Heart right ventricle (tissue), 16 donors: Measurements from ENCODE around the gene PKIB. TPM values are rescaled to one million over a fixed set of nuclear protein-coding genes. Genes with fewer than 3 reads are reported as not detected.

ENCODE experiments used
- ATAC-seq, 8 donors: fragments of 200-7000 bp; cut with Tn5 transposase; one replicate each; pipeline ENCODE4 v1.9.1; 2020; ENCODE audit warnings: mild to moderate bottlenecking in 8 of 8, moderate library complexity in 8 of 8, moderate number of reproducible peaks in 1 of 8
- DNase-seq, 2 donors: peaks; one replicate each; pipeline ENCODE4 v3.0.0-alpha.2; 2020
- H3K27ac ChIP-seq, 10 donors: fragments of 200-600 bp; sonication (generic) in 2 of 10; one replicate each; pipeline versions ENCODE4 v1.5.0 to v1.8.0; 2020 to 2022; ENCODE audit warnings: mild to moderate bottlenecking in 3 of 10
- H3K27me3 ChIP-seq, 7 donors: fragments of 200-600 bp; one replicate each; pipeline ENCODE4 v1.8.0; 2021 to 2022; ENCODE audit warnings: mild to moderate bottlenecking in 2 of 7
- H3K36me3 ChIP-seq, 9 donors: fragments of 200-600 bp; sonication (generic) in 1 of 9; one replicate each; pipeline versions ENCODE4 v1.5.0 to v1.8.0; 2020 to 2022; ENCODE audit warnings: mild to moderate bottlenecking in 2 of 9
- H3K4me1 ChIP-seq, 9 donors: fragments of 200-600 bp; sonication (generic) in 1 of 9; one replicate each; pipeline versions ENCODE4 v1.5.0 to v1.8.0; 2020 to 2022; ENCODE audit warnings: mild to moderate bottlenecking in 4 of 9
- H3K4me3 ChIP-seq, 10 donors: fragments of 200-600 bp; sonication (generic) in 2 of 10; one replicate each; pipeline versions ENCODE4 v1.5.0 to v1.8.0; 2020 to 2022; ENCODE audit warnings: mild to moderate bottlenecking in 7 of 10, moderate library complexity in 2 of 10
- H3K9me3 ChIP-seq, 11 donors: fragments of 200-600 bp in 10 of 11; sonication (generic) in 2 of 11; one replicate each; pipeline versions ENCODE4 v1.5.0 to v1.8.0; 2013 to 2022; ENCODE audit warnings: mild to moderate bottlenecking in 2 of 11, control low read depth in 1 of 11, moderate library complexity in 1 of 11
- WGBS, 2 donors: extraction: QIAGEN DNeasy Blood & Tissue Kit; methylation state at CpG; one replicate each; pipeline ENCODE4 v1.1.7; 2013; ENCODE audit warnings: inconsistent platforms in 1 of 2; 5-methylcytosine and 5-hydroxymethylcytosine counted together
- intact Hi-C, 10 donors: fragments of 100-400 bp; cut with DNase I; formaldehyde crosslinking; loops; one replicate each; pipeline versions ENCODE4 v1.11.1 to v1.14.2; 2022
- polyA plus RNA-seq, 2 donors: library from polyadenylated mRNA; stranded (reverse); fragments of 200-250 nt; gene quantifications; one replicate each; pipeline ENCODE4 v1.2.3, GENCODE V29; 2013
- total RNA-seq, 10 donors: library from RNA; stranded (reverse); fragmentation: NEBNext Ultra II Directional in 3 of 10; extraction: Animal tissue kit (Norgen Biotek cat#: 25700) in 3 of 10; gene quantifications; one replicate each; pipeline versions ENCODE4 v1.2.1 to v1.2.4, GENCODE V29; 2021 to 2023
- TF ChIP-seq, protein P1 (sequence below), 9 donors: fragments of 200-600 bp; sonication (generic) in 2 of 9; IDR thresholded peaks; one replicate each; pipeline versions ENCODE4 v1.5.0 to v1.8.0; 2021 to 2022; ENCODE audit warnings: antibody characterized with exemption in 9 of 9, mild to moderate bottlenecking in 5 of 9, moderate library complexity in 1 of 9
- donor health status: Arrhythmogenic right ventricular cardiomyopathy.
- donor health status: ischemic (EF 13 %, LVEDD 7.1; RV severe dilation, severe dysfunction).
- donor health status: healthy with polysubstance abuse.
- donor health status: DM: no; HTN: yes; CAD: no.
- donor health status: DM: no; HTN: no; CAD: no.
- donor health status: ischemic (EF 25% LVEDD 6.9; RV normal size, moderate dysfunction).
- donor health status: ischemic (EF 25% LVEDD 5.7; RV mildly dilated, moderate dysfunction).
- donor health status: healthy.
- donor health status: DM: yes; HTN: yes; CAD: no.
- donor health status: Ischemic cardiomyopathy.
- donor health status: ischemic (EF 35%, LVEDD 5.7; RV mildly dilated, moderate dysfunction).
- donor health status: nonischemic (EF 11% LVEDD 7.7; RV severe dilation, severe dysfunction).
- donor health status: DM: yes; HTN: yes; CAD: no.
- donor health status: PGD.
- donor health status: ischemic (EF 29% LVEDD 5.4; RV normal size, mild dysfunction).
- donor health status: nonischemic (EF 23%, LVEDD 6.1; RV moderate dilation, normal function).

Gene PKIB
- total and polyA plus RNA-seq, 12 donors = 0.26 to 0.96 (median 0.38) TPM; not detected in 4

- WGBS, 2 donors = 31 to 32% methylated on average over 5 of the region's 5 CpGs
- peak overlapping the region in 1 of 10 donors; percentile 37 for H3K27ac ChIP-seq
Measured at GRCh38 chr6:122753688-122754056, 143.5 kb downstream of the PKIB start.

GRCh38 chr6:122754191-122754731 lies 144.1 kb downstream of the PKIB start:
- H3K4me1 ChIP-seq = peaks cover 0 to 28% (median 0%) of the 10 kb centered on the region in 9 donors
- TF ChIP-seq, protein P1, sequence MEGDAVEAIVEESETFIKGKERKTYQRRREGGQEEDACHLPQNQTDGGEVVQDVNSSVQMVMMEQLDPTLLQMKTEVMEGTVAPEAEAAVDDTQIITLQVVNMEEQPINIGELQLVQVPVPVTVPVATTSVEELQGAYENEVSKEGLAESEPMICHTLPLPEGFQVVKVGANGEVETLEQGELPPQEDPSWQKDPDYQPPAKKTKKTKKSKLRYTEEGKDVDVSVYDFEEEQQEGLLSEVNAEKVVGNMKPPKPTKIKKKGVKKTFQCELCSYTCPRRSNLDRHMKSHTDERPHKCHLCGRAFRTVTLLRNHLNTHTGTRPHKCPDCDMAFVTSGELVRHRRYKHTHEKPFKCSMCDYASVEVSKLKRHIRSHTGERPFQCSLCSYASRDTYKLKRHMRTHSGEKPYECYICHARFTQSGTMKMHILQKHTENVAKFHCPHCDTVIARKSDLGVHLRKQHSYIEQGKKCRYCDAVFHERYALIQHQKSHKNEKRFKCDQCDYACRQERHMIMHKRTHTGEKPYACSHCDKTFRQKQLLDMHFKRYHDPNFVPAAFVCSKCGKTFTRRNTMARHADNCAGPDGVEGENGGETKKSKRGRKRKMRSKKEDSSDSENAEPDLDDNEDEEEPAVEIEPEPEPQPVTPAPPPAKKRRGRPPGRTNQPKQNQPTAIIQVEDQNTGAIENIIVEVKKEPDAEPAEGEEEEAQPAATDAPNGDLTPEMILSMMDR (IDR thresholded peaks at IDR 0.05) = no peak
- no peak overlapping the region for H3K27ac ChIP-seq
- 73 to 79% methylated on average over 5 of the region's 5 CpGs for WGBS, 2 donors
- H3K4me3 ChIP-seq = peak overlapping the region in 1 of 10 donors; percentile 4
- H3K36me3 ChIP-seq = no peaks in the 10 kb centered on the region
- intact Hi-C loops = no loop called here
- no peak for ATAC-seq
- no peaks in the 10 kb centered on the region for H3K9me3 ChIP-seq
- no peaks in the 10 kb centered on the region for H3K27me3 ChIP-seq
- no peak for DNase-seq

More at GRCh38 chr6:122753688-122754056, 143.5 kb downstream of the PKIB start:
- TF ChIP-seq, protein P1 (IDR thresholded peaks at IDR 0.05) = no peak
- DNase-seq = no peak
- H3K4me3 ChIP-seq = peak overlapping the region in 3 of 10 donors; percentile 4 to 28 (median 9)
- no peaks in the 10 kb centered on the region for H3K9me3 ChIP-seq
- intact Hi-C loops = no loop called here
- H3K4me1 ChIP-seq = peaks cover 0 to 24% (median 0%) of the 10 kb centered on the region in 9 donors
- ATAC-seq = peak in 3 of 8 donors; percentile 23 to 48 (median 35)
- H3K27me3 ChIP-seq = no peaks in the 10 kb centered on the region
- no peaks in the 10 kb centered on the region for H3K36me3 ChIP-seq

DNA sequence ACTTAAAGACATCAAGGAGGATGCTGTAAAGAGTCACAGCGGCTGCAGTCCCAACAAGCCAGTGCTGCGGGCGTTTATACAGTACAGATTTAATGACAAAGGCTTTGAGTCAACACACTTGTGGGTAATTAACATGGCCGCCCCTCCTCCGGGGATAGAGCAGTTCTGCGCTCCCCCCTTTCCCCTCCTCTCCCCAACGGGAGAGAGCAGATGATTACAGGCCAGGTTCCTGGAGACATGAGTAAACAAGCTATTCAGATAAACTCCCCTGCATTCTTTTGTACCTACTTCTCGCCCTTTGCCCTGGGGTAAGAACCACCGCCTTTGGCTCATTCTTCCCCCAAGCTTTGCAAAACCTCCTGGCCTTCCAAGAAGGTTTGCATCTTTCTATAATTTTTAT lies 145.7 kb downstream of the PKIB start:
- H3K4me1 ChIP-seq = peaks cover 0 to 31% (median 0%) of the 10 kb centered on the region in 9 donors

GRCh38 chr6:122758927-122759334 lies 148.7 kb downstream of the PKIB start:
- peaks cover 0 to 3% (median 0%) of the 10 kb centered on the region in 7 donors for H3K27me3 ChIP-seq
- WGBS, 2 donors = 40 to 50% methylated on average over 1 of the region's 1 CpG
- H3K27ac ChIP-seq = no peak overlapping the region
- no peak for ATAC-seq
- TF ChIP-seq, protein P1 (IDR thresholded peaks at IDR 0.05) = no peak
- H3K36me3 ChIP-seq = no peaks in the 10 kb centered on the region
- H3K4me3 ChIP-seq = no peak overlapping the region
- no peak for DNase-seq
- intact Hi-C loops = no loop called here
- peaks cover 0 to 2% (median 0%) of the 10 kb centered on the region in 11 donors for H3K9me3 ChIP-seq
- peaks cover 0 to 16% (median 0%) of the 10 kb centered on the region in 9 donors for H3K4me1 ChIP-seq

More for the DNA sequence above, 145.7 kb downstream of the PKIB start:
- ATAC-seq = no peak
- no peak overlapping the region for H3K4me3 ChIP-seq
- peaks cover 0 to 3% (median 0%) of the 10 kb centered on the region in 7 donors for H3K27me3 ChIP-seq
- H3K27ac ChIP-seq = no peak overlapping the region
- DNase-seq = no peak
- H3K36me3 ChIP-seq = no peaks in the 10 kb centered on the region
- intact Hi-C loops = no loop called here
- TF ChIP-seq, protein P1 (IDR thresholded peaks at IDR 0.05) = no peak
- WGBS, 2 donors = 73 to 77% methylated on average over 9 of the region's 9 CpGs
- no peaks in the 10 kb centered on the region for H3K9me3 ChIP-seq
